ENCODE data around the gene GBGT1. TPM values are rescaled to one million over a fixed set of nuclear protein-coding genes. Genes with fewer than 3 reads are reported as not detected.

GBGT1 gene
- total RNA-seq, 1 donor from 2014 or later, result 1.3 TPM

DNA sequence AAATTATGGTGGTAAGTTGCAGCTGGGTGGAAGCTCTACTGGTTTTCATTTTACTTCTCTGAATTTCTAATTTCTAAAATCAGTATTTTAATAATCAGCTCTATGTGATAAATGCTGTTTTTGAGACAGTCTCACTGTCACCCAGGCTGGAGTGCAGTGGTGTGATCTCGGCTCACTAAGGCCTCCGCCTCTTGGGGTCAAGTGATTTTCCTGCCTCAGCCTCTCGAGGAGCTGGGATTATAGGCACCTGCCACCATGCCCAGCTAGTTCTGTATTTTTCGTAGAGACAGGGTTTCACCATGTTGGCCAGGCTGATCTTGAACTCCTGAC lies 41.1 kb downstream of the GBGT1 start:
- TF ChIP-seq, protein P1, sequence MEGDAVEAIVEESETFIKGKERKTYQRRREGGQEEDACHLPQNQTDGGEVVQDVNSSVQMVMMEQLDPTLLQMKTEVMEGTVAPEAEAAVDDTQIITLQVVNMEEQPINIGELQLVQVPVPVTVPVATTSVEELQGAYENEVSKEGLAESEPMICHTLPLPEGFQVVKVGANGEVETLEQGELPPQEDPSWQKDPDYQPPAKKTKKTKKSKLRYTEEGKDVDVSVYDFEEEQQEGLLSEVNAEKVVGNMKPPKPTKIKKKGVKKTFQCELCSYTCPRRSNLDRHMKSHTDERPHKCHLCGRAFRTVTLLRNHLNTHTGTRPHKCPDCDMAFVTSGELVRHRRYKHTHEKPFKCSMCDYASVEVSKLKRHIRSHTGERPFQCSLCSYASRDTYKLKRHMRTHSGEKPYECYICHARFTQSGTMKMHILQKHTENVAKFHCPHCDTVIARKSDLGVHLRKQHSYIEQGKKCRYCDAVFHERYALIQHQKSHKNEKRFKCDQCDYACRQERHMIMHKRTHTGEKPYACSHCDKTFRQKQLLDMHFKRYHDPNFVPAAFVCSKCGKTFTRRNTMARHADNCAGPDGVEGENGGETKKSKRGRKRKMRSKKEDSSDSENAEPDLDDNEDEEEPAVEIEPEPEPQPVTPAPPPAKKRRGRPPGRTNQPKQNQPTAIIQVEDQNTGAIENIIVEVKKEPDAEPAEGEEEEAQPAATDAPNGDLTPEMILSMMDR (IDR thresholded peaks at IDR 0.05; ENCODE audit: partially characterized antibody, unreplicated experiment), result no peak
- H3K4me3 Mint-ChIP-seq (ENCODE audit: unreplicated experiment), result peak overlapping the region; percentile 55
- peak overlapping the region; percentile 71 for H3K27ac Mint-ChIP-seq (ENCODE audit: unreplicated experiment)
- DNase-seq, result no peak
- peaks cover 49% of the 10 kb centered on the region for H3K4me1 Mint-ChIP-seq (ENCODE audit: low read depth, unreplicated experiment)
- peaks cover 47% of the 10 kb centered on the region for H3K27me3 Mint-ChIP-seq (ENCODE audit: unreplicated experiment)
- H3K9me3 Mint-ChIP-seq (ENCODE audit: unreplicated experiment), result peaks cover 52% of the 10 kb centered on the region
- H3K36me3 Mint-ChIP-seq (ENCODE audit: unreplicated experiment), result no peaks in the 10 kb centered on the region

DNA sequence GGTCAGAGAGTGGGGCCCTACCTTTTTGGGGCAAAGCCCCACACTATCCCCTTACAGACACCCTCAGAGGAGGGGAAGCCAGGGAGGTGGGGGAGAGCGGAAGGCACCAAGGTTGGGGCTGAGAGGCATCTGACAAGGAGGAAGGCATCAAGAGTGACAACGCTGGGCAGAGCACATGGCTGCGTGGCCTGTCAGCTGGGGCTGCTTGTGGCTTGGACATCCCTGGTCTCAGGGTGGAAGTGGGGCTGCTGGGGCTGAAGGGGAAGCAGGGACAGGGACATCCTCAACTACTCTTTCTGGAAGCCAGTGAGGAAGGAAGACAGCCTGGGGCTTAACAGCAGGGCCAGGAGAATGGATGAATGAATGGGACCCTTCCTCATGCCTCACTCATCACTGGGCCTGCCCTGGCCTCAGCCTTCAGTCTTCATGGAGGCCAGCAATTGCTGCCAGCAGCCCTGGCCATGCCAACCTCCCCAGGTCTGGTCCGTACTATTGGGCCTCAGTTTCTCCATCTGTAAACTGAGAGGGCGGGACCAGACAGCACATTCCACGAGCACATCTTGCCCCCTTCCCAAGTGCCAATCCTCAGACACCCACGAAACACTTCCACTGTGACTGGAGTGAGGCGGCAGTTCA lies 41.7 kb downstream of the GBGT1 start:
- peaks cover 51% of the 10 kb centered on the region for H3K27me3 Mint-ChIP-seq (ENCODE audit: unreplicated experiment)
- peak overlapping the region; percentile 73 for H3K4me3 Mint-ChIP-seq (ENCODE audit: unreplicated experiment)
- no peaks in the 10 kb centered on the region for H3K36me3 Mint-ChIP-seq (ENCODE audit: unreplicated experiment)
- H3K4me1 Mint-ChIP-seq (ENCODE audit: low read depth, unreplicated experiment), result peaks cover 51% of the 10 kb centered on the region
- H3K27ac Mint-ChIP-seq (ENCODE audit: unreplicated experiment), result peak overlapping the region; percentile 95
- no peak for DNase-seq
- H3K9me3 Mint-ChIP-seq (ENCODE audit: unreplicated experiment), result peaks cover 57% of the 10 kb centered on the region
- TF ChIP-seq, protein P1 (IDR thresholded peaks at IDR 0.05; ENCODE audit: partially characterized antibody, unreplicated experiment), result no peak

DNA sequence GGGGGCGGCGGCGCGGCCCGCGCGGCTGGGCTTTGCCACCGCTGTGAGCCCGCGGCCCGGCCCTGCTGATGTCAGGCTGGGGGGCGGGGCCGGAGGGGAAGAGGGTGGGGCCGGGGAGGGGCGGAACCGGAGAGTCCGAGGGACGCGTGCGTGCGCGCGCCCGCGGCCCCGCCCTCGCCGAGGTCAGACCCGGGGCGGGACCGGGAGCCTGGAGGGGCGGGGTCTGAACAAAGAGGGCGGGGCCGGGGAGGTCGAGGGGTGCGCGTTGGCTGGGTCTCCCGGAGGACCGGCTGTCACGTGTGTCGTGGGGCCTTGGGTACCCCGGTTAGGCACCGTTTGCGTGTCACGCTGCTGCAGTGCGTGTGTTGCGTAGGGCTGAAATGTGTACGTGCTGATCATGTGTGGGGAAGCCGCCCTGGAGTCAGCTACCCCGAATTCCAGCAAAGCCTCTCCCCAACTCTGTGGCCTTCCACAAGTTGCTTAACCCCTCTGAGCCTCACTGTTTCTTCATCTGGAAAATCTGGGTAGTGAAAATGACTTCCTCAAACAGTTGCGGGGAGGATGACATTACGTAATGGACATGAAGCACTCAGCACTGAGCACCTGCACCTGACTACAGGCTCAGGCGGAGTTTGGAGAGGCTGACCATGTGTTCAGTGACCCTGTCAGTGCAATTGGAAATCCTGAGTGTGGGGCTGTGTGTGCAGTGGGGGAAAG lies 42.4 kb downstream of the GBGT1 start, which contains the start of gene RALGDS:
Gene RALGDS (minus strand): TSS at position 43 of the 717 bp plus-strand sequence. CDS start 86 bp downstream, outside the sequence.
- Mint-ChIP-seq H3K4me1 (ENCODE audit: low read depth, unreplicated experiment) (peaks cover 45% of the 10 kb centered on the region), H3K27ac (ENCODE audit: unreplicated experiment) (peak within 1 kb of the TSS; percentile 100), H3K4me3 (ENCODE audit: unreplicated experiment) (peak within 1 kb of the TSS; percentile 94), H3K27me3 (ENCODE audit: unreplicated experiment) (peaks cover 50% of the 10 kb centered on the region), H3K36me3 (ENCODE audit: unreplicated experiment) (no peaks in the 10 kb centered on the region), H3K9me3 (ENCODE audit: unreplicated experiment) (peaks cover 58% of the 10 kb centered on the region)
- TF ChIP-seq, protein P1 (IDR thresholded peaks at IDR 0.05; ENCODE audit: partially characterized antibody, unreplicated experiment), result no peak
- DNase-seq, result peak; percentile 92

DNA sequence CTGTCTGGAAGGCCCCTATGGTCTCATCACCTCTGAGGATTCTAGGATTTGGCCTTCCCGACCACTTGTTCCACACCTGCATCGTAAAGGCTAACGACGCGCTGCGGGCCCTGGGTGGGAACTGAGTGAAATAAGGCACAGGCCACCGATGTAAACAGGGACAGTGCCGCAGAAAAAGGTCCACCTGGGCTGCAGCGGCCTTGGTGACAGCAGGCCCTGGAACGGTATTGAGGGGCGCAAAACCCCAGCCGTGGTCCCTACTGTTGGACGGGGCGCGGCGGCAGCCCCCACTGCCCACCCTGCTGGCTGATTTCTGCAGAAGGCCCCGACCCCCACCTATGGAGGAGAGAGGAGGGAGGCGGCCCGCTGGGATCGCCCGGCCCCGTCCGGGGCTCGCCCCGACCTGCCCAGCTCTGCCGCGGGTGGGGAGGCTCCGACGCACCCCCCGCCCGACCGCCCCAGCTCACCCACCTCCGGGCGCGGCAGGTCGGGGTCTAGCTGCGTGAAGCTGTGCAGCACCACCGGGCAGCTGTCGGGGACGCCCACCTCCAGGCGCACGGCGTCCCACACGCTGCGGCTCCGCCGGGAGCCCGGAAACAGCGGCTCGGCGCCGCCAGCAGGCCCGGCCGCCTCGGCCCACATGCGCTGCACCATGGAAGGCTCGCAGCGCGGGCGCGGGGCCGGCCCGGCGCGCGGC lies 43.1 kb downstream of the GBGT1 start:
- TF ChIP-seq, protein P1 (IDR thresholded peaks at IDR 0.05; ENCODE audit: partially characterized antibody, unreplicated experiment), result no peak
- H3K4me1 Mint-ChIP-seq (ENCODE audit: low read depth, unreplicated experiment), result peaks cover 47% of the 10 kb centered on the region
- no peaks in the 10 kb centered on the region for H3K36me3 Mint-ChIP-seq (ENCODE audit: unreplicated experiment)
- peaks cover 51% of the 10 kb centered on the region for H3K27me3 Mint-ChIP-seq (ENCODE audit: unreplicated experiment)
- peak overlapping the region; percentile 84 for H3K4me3 Mint-ChIP-seq (ENCODE audit: unreplicated experiment)
- peak overlapping the region; percentile 100 for H3K27ac Mint-ChIP-seq (ENCODE audit: unreplicated experiment)
- no peak for DNase-seq
- peaks cover 58% of the 10 kb centered on the region for H3K9me3 Mint-ChIP-seq (ENCODE audit: unreplicated experiment)

Measured in glutamatergic neuron (in vitro differentiated cells).